K562 (cell line): ENCODE measurements around the gene CHST15. TPM values are rescaled to one million over a fixed set of nuclear protein-coding genes. Genes with fewer than 3 reads are reported as not detected.

Experiments
- ATAC-seq: fragments of 200-7000 bp; cut with Tn5 transposase; 3 replicates; pipeline ENCODE4 v1.9.1; 2020; ENCODE audit warnings: moderate library complexity
- BruUV-seq: library from RNA; stranded (reverse); fragments of 400-500 nt; replicated peaks from 2 replicates; lab custom pipeline; 2021; lab: Mats Ljungman, UMichigan
- CTCF ChIA-PET: fragments of 300-600 bp; formaldehyde crosslinking; extraction: SDS; loops from one replicate; lab custom pipeline; 2021; ENCODE audit warnings: low intra/inter-chr PET ratio; lab: Yijun Ruan, JAX
- POLR2A ChIA-PET: fragments of 300-600, 350-650 bp; sonication (Branson Sonifier 250); formaldehyde crosslinking; extraction: SDS; loops from one replicate; lab custom pipeline; 2021; ENCODE audit warnings: antibody characterized with exemption, inconsistent platforms; lab: Yijun Ruan, JAX
- DNase-seq, 4 experiments: peaks; one replicate each; pipeline versions ENCODE4 v3.0.0 to v3.0.0-alpha.2; 2011 to 2018; ENCODE audit warnings: low spot score in 3 of 4, mixed read lengths in 3 of 4; ENCODE audit errors: extremely low read depth in 1 of 4
- FAIRE-seq: peaks from 2 replicates; lab custom pipeline; 2011; peaks lifted over from hg19 to GRCh38; lab: Jason Lieb, UNC
- H2AFZ ChIP-seq: 2 replicates; pipeline ENCODE4 v1.6.0; 2011; ENCODE audit warnings: low read depth, low read length, control low read depth, inconsistent platforms
- H3K27ac ChIP-seq: fragments of 200-600 bp; 3 replicates; pipeline ENCODE4 v1.8.0; 2011; ENCODE audit warnings: low read depth, mild to moderate bottlenecking, control low read depth, inconsistent platforms, low read length, moderate library complexity, mixed read lengths; ENCODE audit errors: extremely low read depth
- H3K27me3 ChIP-seq, 2 experiments: fragments of 300-600 bp in 1 of 2; 2 replicates in 1 of 2; 3 replicates in 1 of 2; pipeline versions ENCODE4 v1.6.0 to v1.8.0; 2011; ENCODE audit warnings: inconsistent platforms in 2 of 2, low read length in 2 of 2, mild to moderate bottlenecking in 1 of 2, mixed read lengths in 1 of 2, moderate library complexity in 1 of 2; ENCODE audit not compliant: control insufficient read depth in 2 of 2, insufficient read depth in 2 of 2
- H3K36me3 ChIP-seq: fragments of 300-600 bp; 3 replicates; pipeline ENCODE4 v1.8.0; 2011; ENCODE audit warnings: mild to moderate bottlenecking, low read length, inconsistent platforms; ENCODE audit not compliant: control insufficient read depth, insufficient read depth
- H3K4me1 ChIP-seq, 2 experiments: fragments of 200-600 bp in 1 of 2; replicated peaks in 1 of 2; 2 replicates in 1 of 2; 3 replicates in 1 of 2; pipeline versions ENCODE4 v1.5.1 to v1.8.0; 2011; ENCODE audit warnings: inconsistent platforms in 2 of 2, low read length in 2 of 2, mild to moderate bottlenecking in 1 of 2, mixed read lengths in 1 of 2, moderate library complexity in 1 of 2; ENCODE audit not compliant: control insufficient read depth in 2 of 2, insufficient read depth in 2 of 2
- H3K4me2 ChIP-seq: 2 replicates; pipeline ENCODE4 v1.6.1; 2011; ENCODE audit warnings: low read length, control low read depth, inconsistent platforms, mixed read lengths; ENCODE audit not compliant: insufficient read depth
- H3K4me3 ChIP-seq: fragments of 200-600 bp; sonication (generic), shearing (Covaris generic); 2 replicates; pipeline ENCODE4 v1.5.1; 2016; ENCODE audit warnings: control low read depth, inconsistent platforms
- H3K79me2 ChIP-seq: fragments of 200-600 bp; 3 replicates; pipeline ENCODE4 v1.8.0; 2011; ENCODE audit warnings: low read length, inconsistent platforms; ENCODE audit not compliant: control insufficient read depth, insufficient read depth
- H3K9ac ChIP-seq, 2 experiments: 2 replicates each; pipeline versions ENCODE4 v1.6.0 to v1.6.1; 2011; ENCODE audit warnings: low read depth in 2 of 2, low read length in 2 of 2, control low read depth in 1 of 2, inconsistent platforms in 1 of 2, mild to moderate bottlenecking in 1 of 2, mixed read lengths in 1 of 2; ENCODE audit not compliant: insufficient read depth in 1 of 2
- H3K9me1 ChIP-seq: one replicate; pipeline ENCODE4 v1.6.0; 2011; ENCODE audit warnings: inconsistent platforms, mild to moderate bottlenecking, low read length, moderate library complexity; ENCODE audit not compliant: control insufficient read depth, insufficient read depth
- H3K9me3 ChIP-seq: replicated peaks from 2 replicates; pipeline ENCODE4 v1.5.1; 2011; ENCODE audit warnings: low read depth, low read length, inconsistent platforms; ENCODE audit not compliant: control insufficient read depth, insufficient read depth
- H4K20me1 ChIP-seq: replicated peaks from 2 replicates; pipeline ENCODE4 v1.6.1; 2011; ENCODE audit warnings: low read length, inconsistent platforms, mixed read lengths; ENCODE audit not compliant: control insufficient read depth, insufficient read depth
- EP400 ChIP-seq: fragments of 450-650 bp; IDR thresholded peaks from 2 replicates; pipeline ENCODE4 v1.6.1; 2017; ENCODE audit warnings: antibody characterized with exemption, mild to moderate bottlenecking, moderate library complexity
- KDM1A ChIP-seq, 2 experiments: fragments of 450-650 bp; IDR thresholded peaks; 2 replicates each; pipeline ENCODE4 v1.6.1; 2016; ENCODE audit warnings: mild to moderate bottlenecking in 2 of 2
- PHTF2 ChIP-seq: fragments of 250-450 bp; sonication (Bioruptor Pico); IDR thresholded peaks from 2 replicates; pipeline ENCODE4 v1.5.0; 2021; ENCODE audit warnings: mild to moderate bottlenecking
- RCOR1 ChIP-seq, 2 experiments: IDR thresholded peaks; 2 replicates each; pipeline ENCODE4 v1.6.1; 2012; ENCODE audit warnings: low read depth in 2 of 2, low read length in 2 of 2, borderline replicate concordance in 1 of 2, improper control_type of control experiment in 1 of 2
- SAFB ChIP-seq: fragments of 200-400 bp; formaldehyde crosslinking; IDR thresholded peaks from 2 replicates; pipeline ENCODE4 v1.6.1; 2017; ENCODE audit warnings: low read depth, low read length, borderline replicate concordance
- SMAD4 ChIP-seq: fragments of 250-450 bp; sonication (Bioruptor Pico); conservative IDR thresholded peaks from 2 replicates; pipeline ENCODE4 v1.8.0; 2021; ENCODE audit warnings: inconsistent platforms, mild to moderate bottlenecking, moderate library complexity
- WGBS: fragments of 100-300 bp; shearing (Covaris generic); methylation state at CpG from one replicate; pipeline ENCODE4 v1.1.6; 2016; ENCODE audit warnings: low coverage, mixed read lengths; ENCODE audit not compliant: insufficient coverage; ENCODE audit errors: missing lambda C conversion rate; 5-methylcytosine and 5-hydroxymethylcytosine counted together
- in situ Hi-C: fragments of 300-500 bp; cut with MboI; formaldehyde crosslinking; loops from 4 replicates; pipeline ENCODE4 v1.15.0; 2018; ENCODE audit warnings: inconsistent platforms, mixed read lengths
- intact Hi-C: fragments of 100-400 bp; cut with micrococcal nuclease; formaldehyde crosslinking; loops from 2 replicates; pipeline ENCODE4 v1.14.2; 2022
- polyA plus RNA-seq, 8 experiments: library from polyadenylated mRNA; depleted of rRNA in 4 of 8; stranded (reverse) in 5 of 8; unstranded in 3 of 8; fragments of >200 nt; fragmentation: Nextera tagmentation in 2 of 8; fragmentation: Illumina TruSeq in 1 of 8; extraction: Ambion mirVana in 2 of 8; extraction: Trizol in 1 of 8; gene quantifications; 2 replicates each; pipeline versions ENCODE4 v1.2.1 to v1.2.3, GENCODE V29; 2011 to 2014; ENCODE audit warnings: inconsistent platforms in 1 of 8, missing spikeins in 1 of 8
- total RNA-seq, 7 experiments: library from RNA; depleted of rRNA in 6 of 7; stranded (reverse); fragments of >200 nt in 6 of 7; fragmentation: Illumina TruSeq in 2 of 7; extraction: Trizol in 2 of 7; gene quantifications; 2 replicates each; pipeline versions ENCODE4 v1.2.1 to v1.2.3, GENCODE V29; 2011 to 2021; ENCODE audit warnings: low replicate concordance in 1 of 7

CHST15 gene
- total and polyA plus RNA-seq, 9 of the 15 experiments (the other 6 are each of a cell fraction or from before 2014, with no cell fraction given), result 0.04 to 0.16 (median 0.08) TPM

GRCh38 chr10:123997486-123998196 is 95.8 kb downstream of the CHST15 start:
- Histone ChIP-seq H3K9me1 (no peaks in the 10 kb centered on the region), H3K79me2 (no peaks in the 10 kb centered on the region), H2AFZ (no peak overlapping the region), H3K27me3 (no peaks in the 10 kb centered on the region; a peak in 1 of 5 replicates), H3K4me1 (peaks cover 0 to 12% of the 10 kb centered on the region in 2 experiments; a peak in 2 of 5 replicates), H3K36me3 (no peaks in the 10 kb centered on the region), H3K9me3 (no peaks in the 10 kb centered on the region), H3K4me2 (no peak overlapping the region), H4K20me1 (0 out of 2 replicates have a peak, but pooled peaks cover 3% of the 10 kb centered on the region), H3K4me3 (no peak overlapping the region), H3K27ac (no peak overlapping the region), H3K9ac (no peak overlapping the region)
- FAIRE-seq (no peak), ATAC-seq (no peak), DNase-seq (no peak)
- 7% methylated on average over 3 of the region's 7 CpGs for WGBS
- in situ Hi-C loops (no loop called here), intact Hi-C loops (no loop called here)
- CTCF ChIA-PET, result no interaction called here
- TF ChIP-seq SMAD4 (CRISPR knock-in tag) (no peak), SAFB (no peak), PHTF2 (no peak), EP400 (no peak), KDM1A (IDR thresholded peaks at IDR 0.05) (peak; percentile 38 to 43; a peak in 3 of 4 replicates), RCOR1 (IDR thresholded peaks at IDR 0.05; ENCODE audit: borderline replicate concordance in 1 of 2, low read depth in 2 of 2, low read length in 2 of 2) (0 out of 4 replicates have a peak, but pooled peaks of 1 of the 2 experiments have one; percentile 16)
- BruUV-seq, result no TSS peak
- POLR2A ChIA-PET, result interaction anchor here (0.6 kb wide), 1 partner anchor 88 kb away, joined by 3 read pairs; no protein-coding TSS in a partner anchor
